ENCODE measurements around the gene COPS2. TPM values are rescaled to one million over a fixed set of nuclear protein-coding genes. Genes with fewer than 3 reads are reported as not detected.
A peak's percentile ranks its signal among the peaks of the same experiment; 100 is the strongest.

The COPS2 gene
- total RNA-seq, 1 experiment from 2014 or later: 68.6 TPM

- no peak for TF ChIP-seq KAT7 (CRISPR knock-in tag; IDR thresholded peaks at IDR 0.05; ENCODE audit: borderline replicate concordance)
- no peak for TF ChIP-seq ZNF423 (CRISPR knock-in tag; IDR thresholded peaks at IDR 0.05)
- TF ChIP-seq ZNF121 (CRISPR knock-in tag; IDR thresholded peaks at IDR 0.05): no peak
- no peak for TF ChIP-seq ZNF219 (CRISPR knock-in tag; IDR thresholded peaks at IDR 0.05; ENCODE audit: borderline replicate concordance)
- no peak for TF ChIP-seq ZNF512 (CRISPR knock-in tag; IDR thresholded peaks at IDR 0.05; ENCODE audit: borderline replicate concordance)
- peak; percentile 86; the same call in 1 of the 2 replicates for TF ChIP-seq SMAD3 (CRISPR knock-in tag; IDR thresholded peaks at IDR 0.05; ENCODE audit: borderline replicate concordance)
- TF ChIP-seq RELA (CRISPR knock-in tag; IDR thresholded peaks at IDR 0.05; ENCODE audit: borderline replicate concordance): no peak
- no peak for TF ChIP-seq ATF2 (CRISPR knock-in tag; IDR thresholded peaks at IDR 0.05; ENCODE audit: borderline replicate concordance, low read depth)
- TF ChIP-seq ATF3 (CRISPR knock-in tag; conservative IDR thresholded peaks at IDR 0.05): no peak
- TF ChIP-seq E2F1 (CRISPR knock-in tag; IDR thresholded peaks at IDR 0.05): 0 out of 2 replicates have a peak, but pooled peaks have one; percentile 76
- TF ChIP-seq ERG (CRISPR knock-in tag; IDR thresholded peaks at IDR 0.05): no peak
- no peak for TF ChIP-seq TP53 (CRISPR knock-in tag; IDR thresholded peaks at IDR 0.05)
- TF ChIP-seq HMGA2 (CRISPR knock-in tag; IDR thresholded peaks at IDR 0.05): no peak
- TF ChIP-seq ZNF263 (CRISPR knock-in tag; IDR thresholded peaks at IDR 0.05; ENCODE audit: low read depth): no peak
- no peak for TF ChIP-seq JUN (CRISPR knock-in tag; IDR thresholded peaks at IDR 0.05)
- no peak for TF ChIP-seq CTCF (IDR thresholded peaks at IDR 0.05)
- TF ChIP-seq ZMAT4 (CRISPR knock-in tag; IDR thresholded peaks at IDR 0.05): no peak
- TF ChIP-seq ZNF317 (CRISPR knock-in tag; IDR thresholded peaks at IDR 0.05; ENCODE audit: borderline replicate concordance, low read depth): 0 out of 2 replicates have a peak, but pooled peaks have one; percentile 11
- no peak for TF ChIP-seq ZNF425 (CRISPR knock-in tag; conservative IDR thresholded peaks at IDR 0.05)
- 0 out of 2 replicates have a peak, but pooled peaks have one; percentile 44 for TF ChIP-seq ATF1 (CRISPR knock-in tag; IDR thresholded peaks at IDR 0.05)
- peak; percentile 59; the same call in 1 of the 2 replicates for TF ChIP-seq HMGXB4 (CRISPR knock-in tag; IDR thresholded peaks at IDR 0.05)
- no peak for TF ChIP-seq NFYB (CRISPR knock-in tag; conservative IDR thresholded peaks at IDR 0.05; ENCODE audit: low read depth)
- TF ChIP-seq STAT6 (CRISPR knock-in tag; conservative IDR thresholded peaks at IDR 0.05; ENCODE audit: low read depth): no peak
These were observed 14.6 kb upstream of the COPS2 start, which contains the start of gene GALK2 (continued) for GRCh38 chr15:49169880-49170597.
